Measurements from ENCODE around the gene FBN2.

Gene FBN2

GRCh38 chr5:128241051-128241695 lies 296.9 kb downstream of the FBN2 start:
- no peak for DNase-seq

- no peak for DNase-seq
These were observed 300.5 kb downstream of the FBN2 start for GRCh38 chr5:128237546-128237945.

GRCh38 chr5:128237000-128237399 lies 301.0 kb downstream of the FBN2 start:
- DNase-seq: no peak

GRCh38 chr5:128236334-128236733 lies 301.7 kb downstream of the FBN2 start:
- DNase-seq: no peak

GRCh38 chr5:128234928-128235641 lies 303.0 kb downstream of the FBN2 start:
- DNase-seq: no peak

GRCh38 chr5:128228521-128228920 lies 309.5 kb downstream of the FBN2 start:
- no peak for DNase-seq

GRCh38 chr5:128228008-128228407 lies 310.0 kb downstream of the FBN2 start:
- DNase-seq: no peak

GRCh38 chr5:128225245-128226030 lies 312.6 kb downstream of the FBN2 start:
- DNase-seq: no peak

GRCh38 chr5:128224336-128224735 lies 313.7 kb downstream of the FBN2 start:
- no peak for DNase-seq

GRCh38 chr5:128220841-128221240 lies 317.2 kb downstream of the FBN2 start:
- no peak for DNase-seq

GRCh38 chr5:128216860-128217531 lies 321.0 kb downstream of the FBN2 start:
- no peak for DNase-seq

GRCh38 chr5:128216285-128216684 lies 321.8 kb downstream of the FBN2 start:
- no peak for DNase-seq

GRCh38 chr5:128213833-128214232 lies 324.2 kb downstream of the FBN2 start:
- DNase-seq: no peak

- peak in 1 of 5 experiments; percentile 59 for DNase-seq
These were observed 324.7 kb downstream of the FBN2 start for GRCh38 chr5:128213340-128213739.

- DNase-seq: no peak
These were observed 325.7 kb downstream of the FBN2 start for GRCh38 chr5:128212191-128212806.

GRCh38 chr5:128208436-128208835 lies 329.6 kb downstream of the FBN2 start:
- no peak for DNase-seq
